NB4 (cell line): ENCODE data around the gene GRIA2.

Experiments used
- MYC ChIP-seq: IDR thresholded peaks from 2 replicates; pipeline ENCODE4 v1.6.1; 2011; ENCODE audit warnings: low read depth, low read length
- POLR2A ChIP-seq: IDR thresholded peaks from 2 replicates; pipeline ENCODE4 v1.6.1; 2011; ENCODE audit warnings: mild to moderate bottlenecking; ENCODE audit not compliant: insufficient read length; ENCODE audit errors: extremely low read depth
- TF ChIP-seq, protein P1 (sequence below): IDR thresholded peaks from 2 replicates; pipeline ENCODE4 v1.6.1; 2011; ENCODE audit warnings: low read depth, low read length
- TF ChIP-seq, protein P2 (sequence below): IDR thresholded peaks from one replicate; pipeline ENCODE4 v1.5.1; 2012; ENCODE audit warnings: low read depth, low read length

- TF ChIP-seq, protein P1, sequence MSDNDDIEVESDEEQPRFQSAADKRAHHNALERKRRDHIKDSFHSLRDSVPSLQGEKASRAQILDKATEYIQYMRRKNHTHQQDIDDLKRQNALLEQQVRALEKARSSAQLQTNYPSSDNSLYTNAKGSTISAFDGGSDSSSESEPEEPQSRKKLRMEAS: no peak
- TF ChIP-seq, protein P2, sequence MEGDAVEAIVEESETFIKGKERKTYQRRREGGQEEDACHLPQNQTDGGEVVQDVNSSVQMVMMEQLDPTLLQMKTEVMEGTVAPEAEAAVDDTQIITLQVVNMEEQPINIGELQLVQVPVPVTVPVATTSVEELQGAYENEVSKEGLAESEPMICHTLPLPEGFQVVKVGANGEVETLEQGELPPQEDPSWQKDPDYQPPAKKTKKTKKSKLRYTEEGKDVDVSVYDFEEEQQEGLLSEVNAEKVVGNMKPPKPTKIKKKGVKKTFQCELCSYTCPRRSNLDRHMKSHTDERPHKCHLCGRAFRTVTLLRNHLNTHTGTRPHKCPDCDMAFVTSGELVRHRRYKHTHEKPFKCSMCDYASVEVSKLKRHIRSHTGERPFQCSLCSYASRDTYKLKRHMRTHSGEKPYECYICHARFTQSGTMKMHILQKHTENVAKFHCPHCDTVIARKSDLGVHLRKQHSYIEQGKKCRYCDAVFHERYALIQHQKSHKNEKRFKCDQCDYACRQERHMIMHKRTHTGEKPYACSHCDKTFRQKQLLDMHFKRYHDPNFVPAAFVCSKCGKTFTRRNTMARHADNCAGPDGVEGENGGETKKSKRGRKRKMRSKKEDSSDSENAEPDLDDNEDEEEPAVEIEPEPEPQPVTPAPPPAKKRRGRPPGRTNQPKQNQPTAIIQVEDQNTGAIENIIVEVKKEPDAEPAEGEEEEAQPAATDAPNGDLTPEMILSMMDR: no peak
- TF ChIP-seq POLR2A (no peak), MYC (no peak)
Observed at GRCh38 chr4:157293673-157294072, 73.1 kb downstream of the GRIA2 start.
